Kidney (tissue), 14 donors: Measurements from ENCODE around the gene MUC6. TPM values are rescaled to one million over a fixed set of nuclear protein-coding genes. Genes with fewer than 3 reads are reported as not detected.
A peak's percentile ranks its signal among the peaks of the same experiment; 100 is the strongest.

Experiments used
- DNase-seq, 5 donors: peaks; one replicate each; pipeline ENCODE4 v3.0.0-alpha.2; 2013 to 2020
- FAIRE-seq: peaks from 2 replicates; lab custom pipeline; 2012; peaks lifted over from hg19 to GRCh38; lab: Jason Lieb, UNC
- H3K27ac ChIP-seq, 2 donors: one replicate each; pipeline ENCODE4 v1.7.0; 2013; ENCODE audit warnings: low read depth in 2 of 2, low read length in 2 of 2, inconsistent platforms in 1 of 2
- H3K27me3 ChIP-seq: one replicate; pipeline ENCODE4 v1.7.1; 2013; ENCODE audit warnings: low read length, inconsistent platforms; ENCODE audit not compliant: control insufficient read depth, insufficient read depth
- H3K36me3 ChIP-seq, 3 donors: one replicate each; pipeline versions ENCODE4 v1.7.0 to v1.7.1; 2013; ENCODE audit warnings: low read length in 3 of 3, control low read depth in 1 of 3, inconsistent platforms in 1 of 3; ENCODE audit not compliant: insufficient read depth in 3 of 3, control insufficient read depth in 2 of 3
- H3K4me1 ChIP-seq, 3 donors: one replicate each; pipeline versions ENCODE4 v1.7.0 to v1.7.1; 2013; ENCODE audit warnings: low read length in 3 of 3, inconsistent platforms in 1 of 3, low read depth in 1 of 3; ENCODE audit not compliant: control insufficient read depth in 2 of 3, insufficient read depth in 2 of 3
- H3K4me3 ChIP-seq, 3 donors: one replicate each; pipeline versions ENCODE4 v1.7.0 to v1.8.1; 2013; ENCODE audit warnings: low read length in 3 of 3, control low read depth in 1 of 3, inconsistent platforms in 1 of 3
- H3K9ac ChIP-seq, 3 donors: one replicate each; pipeline versions ENCODE4 v1.7.0 to v1.7.1; 2013; ENCODE audit warnings: low read length in 3 of 3, control low read depth in 1 of 3, inconsistent platforms in 1 of 3
- H3K9me3 ChIP-seq, 3 donors: one replicate each; pipeline versions ENCODE4 v1.7.0 to v1.7.1; 2013; ENCODE audit warnings: low read length in 3 of 3, control low read depth in 1 of 3, inconsistent platforms in 1 of 3; ENCODE audit not compliant: control insufficient read depth in 2 of 3, insufficient read depth in 1 of 3
- CTCF ChIP-seq: IDR thresholded peaks from 3 replicates; pipeline ENCODE4 v1.5.1; 2012; ENCODE audit warnings: mild to moderate bottlenecking, moderate library complexity, borderline replicate concordance; ENCODE audit not compliant: insufficient read depth; ENCODE audit errors: extremely low read depth
- intact Hi-C: fragments of 100-400 bp; cut with DNase I; formaldehyde crosslinking; loops from one replicate; pipeline ENCODE4 v1.11.1; 2022
- polyA plus RNA-seq: library from polyadenylated mRNA; stranded (reverse); fragments of 350-450 nt; fragmentation: Illumina TruSeq; extraction: RNeasy Lipid Tissue Mini Kit (QIAGEN cat#74804); gene quantifications from one replicate; pipeline ENCODE4 v1.2.3, GENCODE V29; 2014; ENCODE audit warnings: low read depth, low replicate concordance; ENCODE audit not compliant: insufficient read depth
- total RNA-seq: library from RNA; stranded (reverse); fragmentation: NEBNext Ultra II Directional; extraction: Animal tissue kit (Norgen Biotek cat#: 25700); gene quantifications from one replicate; pipeline ENCODE4 v1.2.1, GENCODE V29; 2021
- donor health status: control.
- donor health status: control.
- donor health status: control.
- donor health status: control.
- donor health status: control.
- donor health status: DM: yes; HTN: yes; CAD: no.
- donor health status: Normal renal cell carcinoma (clear cell type).

MUC6 gene
- total and polyA plus RNA-seq, 2 donors from 2014 or later = 1.1 to 3.0 TPM

GRCh38 chr11:1008803-1009145 lies 27.7 kb downstream of the MUC6 start:
- Histone ChIP-seq H3K4me1 (no peaks in the 10 kb centered on the region), H3K27me3 (no peaks in the 10 kb centered on the region), H3K27ac (no peak overlapping the region), H3K9me3 (no peaks in the 10 kb centered on the region), H3K36me3 (peaks cover 3 to 48% (median 25%) of the 10 kb centered on the region in 3 donors), H3K4me3 (no peak overlapping the region), H3K9ac (no peak overlapping the region)
- intact Hi-C loops = no loop called here
- DNase-seq (no peak), FAIRE-seq (no peak)
- TF ChIP-seq CTCF = no peak

GRCh38 chr11:1008001-1008802 lies 28.3 kb downstream of the MUC6 start:
- no peak for FAIRE-seq
- no peaks in the 10 kb centered on the region for H3K4me1 ChIP-seq
- H3K4me3 ChIP-seq = no peak overlapping the region
- H3K27ac ChIP-seq = no peak overlapping the region
- intact Hi-C loops = no loop called here
- no peaks in the 10 kb centered on the region for H3K9me3 ChIP-seq
- peaks cover 3 to 52% (median 26%) of the 10 kb centered on the region in 3 donors for H3K36me3 ChIP-seq
- H3K27me3 ChIP-seq = no peaks in the 10 kb centered on the region
- DNase-seq = peak in 2 of 5 donors; percentile 27 to 28
- no peak overlapping the region for H3K9ac ChIP-seq
- TF ChIP-seq CTCF = no peak

GRCh38 chr11:1007279-1007678 lies 29.2 kb downstream of the MUC6 start:
- Histone ChIP-seq H3K27ac (no peak overlapping the region), H3K36me3 (peaks cover 3 to 61% (median 29%) of the 10 kb centered on the region in 3 donors), H3K9me3 (no peaks in the 10 kb centered on the region), H3K9ac (no peak overlapping the region), H3K27me3 (no peaks in the 10 kb centered on the region), H3K4me3 (no peak overlapping the region), H3K4me1 (no peaks in the 10 kb centered on the region)
- no peak for TF ChIP-seq CTCF
- DNase-seq (no peak), FAIRE-seq (no peak)
- intact Hi-C loops = no loop called here
